Measurements from ENCODE around the gene HIPK2. TPM values are rescaled to one million over a fixed set of nuclear protein-coding genes. Genes with fewer than 3 reads are reported as not detected.

Gene HIPK2
- total RNA-seq, 1 donor, result 28.8 TPM

- DNase-seq (ENCODE audit: low read depth), result no peak
- no peak for TF ChIP-seq CTCF (IDR thresholded peaks at IDR 0.05; ENCODE audit: insufficient read depth, low read length)
- H3K4me3 ChIP-seq (ENCODE audit: low read depth, low read length), result no peak overlapping the region
Observed at GRCh38 chr7:139784648-139785047, 6.8 kb upstream of the HIPK2 start.

- no peak overlapping the region for H3K4me3 ChIP-seq (ENCODE audit: low read depth, low read length)
- TF ChIP-seq CTCF (IDR thresholded peaks at IDR 0.05; ENCODE audit: insufficient read depth, low read length), result no peak
- DNase-seq (ENCODE audit: low read depth), result no peak
Observed at GRCh38 chr7:139783647-139784385, 6.0 kb upstream of the HIPK2 start.

- no peak for TF ChIP-seq CTCF (IDR thresholded peaks at IDR 0.05; ENCODE audit: insufficient read depth, low read length)
- no peak overlapping the region for H3K4me3 ChIP-seq (ENCODE audit: low read depth, low read length)
- peak; percentile 50 for DNase-seq (ENCODE audit: low read depth)
Observed at GRCh38 chr7:139782932-139783331, 5.1 kb upstream of the HIPK2 start.

GRCh38 chr7:139777133-139777891 is 486 bp downstream of the HIPK2 start:
- peak overlapping the region; percentile 86 for H3K4me3 ChIP-seq (ENCODE audit: low read depth, low read length)
- DNase-seq (ENCODE audit: low read depth), result no peak
- TF ChIP-seq CTCF (IDR thresholded peaks at IDR 0.05; ENCODE audit: insufficient read depth, low read length), result no peak

- peak; percentile 20 for TF ChIP-seq CTCF (IDR thresholded peaks at IDR 0.05; ENCODE audit: insufficient read depth, low read length)
- peak overlapping the region; percentile 86 for H3K4me3 ChIP-seq (ENCODE audit: low read depth, low read length)
- DNase-seq (ENCODE audit: low read depth), result peak; percentile 70
Observed at GRCh38 chr7:139776486-139777132, 1.2 kb downstream of the HIPK2 start.

- H3K4me3 ChIP-seq (ENCODE audit: low read depth, low read length), result peak overlapping the region; percentile 86
- peak; percentile 87 for DNase-seq (ENCODE audit: low read depth)
- TF ChIP-seq CTCF (IDR thresholded peaks at IDR 0.05; ENCODE audit: insufficient read depth, low read length), result peak; percentile 74
Observed at GRCh38 chr7:139775829-139776266, 1.9 kb downstream of the HIPK2 start.
